ENCODE data around the gene VSIR.

- TF ChIP-seq CTCF (IDR thresholded peaks at IDR 0.05; ENCODE audit: insufficient read depth, low read length, poor library complexity, severe bottlenecking) (no peak), EZH2phosphoT487 (conservative IDR thresholded peaks at IDR 0.05; ENCODE audit: low read length) (no peak)
These were observed 48.1 kb downstream of the VSIR start for GRCh38 chr10:71725249-71725648.
